Measurements from ENCODE around the gene TMEM198.

TMEM198 gene

DNA sequence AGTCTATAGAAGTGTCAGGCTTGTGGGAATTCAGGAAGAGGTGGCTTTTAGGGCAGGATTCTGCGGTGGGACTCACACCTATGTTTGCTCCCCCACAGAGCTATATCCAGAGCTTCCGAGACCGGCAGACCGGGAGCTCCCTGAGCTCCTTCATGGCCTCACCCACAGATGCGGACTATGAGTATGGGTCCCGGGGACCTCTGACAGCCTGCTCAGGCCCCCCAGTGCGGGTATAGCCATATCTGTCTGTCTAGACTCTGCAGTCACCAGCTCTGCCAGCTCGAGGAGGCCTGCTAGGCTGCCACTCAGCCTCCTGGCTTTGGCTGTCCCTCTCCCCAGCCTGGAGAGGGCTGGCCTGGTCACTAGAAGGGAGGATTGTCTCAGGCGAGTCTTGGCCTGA lies 5.8 kb downstream of the TMEM198 start:
- no peak for TF ChIP-seq CTCF (conservative IDR thresholded peaks at IDR 0.05; ENCODE audit: low read depth, low read length)
- H3K4me2 ChIP-seq, result no peak overlapping the region
- H3K4me3 ChIP-seq (IDR thresholded peaks at IDR 0.05; ENCODE audit: insufficient read depth, low read depth, low read length), result no peak overlapping the region
- peaks cover 79% of the 10 kb centered on the region for H3K27me3 ChIP-seq (ENCODE audit: insufficient read depth, low read depth)
- H2AFZ ChIP-seq (ENCODE audit: low read depth), result no peak overlapping the region
- H3K9ac ChIP-seq, result no peak overlapping the region
- H3K27ac ChIP-seq, result no peak overlapping the region
- no peaks in the 10 kb centered on the region for H3K79me2 ChIP-seq (ENCODE audit: insufficient read depth, low read depth)
- H3K36me3 ChIP-seq (ENCODE audit: insufficient read depth), result no peaks in the 10 kb centered on the region
- no peaks in the 10 kb centered on the region for H3K4me1 ChIP-seq (ENCODE audit: low read depth, poor library complexity, severe bottlenecking)
- H4K20me1 ChIP-seq (ENCODE audit: insufficient read depth), result no peaks in the 10 kb centered on the region

GRCh38 chr2:219551441-219552381 lies 7.9 kb downstream of the TMEM198 start:
- Histone ChIP-seq H3K36me3 (ENCODE audit: insufficient read depth) (no peaks in the 10 kb centered on the region), H3K27me3 (ENCODE audit: insufficient read depth, low read depth) (peaks cover 84% of the 10 kb centered on the region), H3K27ac (no peak overlapping the region), H2AFZ (ENCODE audit: low read depth) (peak overlapping the region; percentile 80), H3K4me3 (IDR thresholded peaks at IDR 0.05; ENCODE audit: insufficient read depth, low read depth, low read length) (peak overlapping the region; percentile 85), H3K79me2 (ENCODE audit: insufficient read depth, low read depth) (no peaks in the 10 kb centered on the region), H3K9ac (no peak overlapping the region), H4K20me1 (ENCODE audit: insufficient read depth) (no peaks in the 10 kb centered on the region), H3K4me1 (ENCODE audit: low read depth, poor library complexity, severe bottlenecking) (no peaks in the 10 kb centered on the region), H3K4me2 (peak overlapping the region; percentile 65)
- TF ChIP-seq CTCF (conservative IDR thresholded peaks at IDR 0.05; ENCODE audit: low read depth, low read length), result no peak

DNA sequence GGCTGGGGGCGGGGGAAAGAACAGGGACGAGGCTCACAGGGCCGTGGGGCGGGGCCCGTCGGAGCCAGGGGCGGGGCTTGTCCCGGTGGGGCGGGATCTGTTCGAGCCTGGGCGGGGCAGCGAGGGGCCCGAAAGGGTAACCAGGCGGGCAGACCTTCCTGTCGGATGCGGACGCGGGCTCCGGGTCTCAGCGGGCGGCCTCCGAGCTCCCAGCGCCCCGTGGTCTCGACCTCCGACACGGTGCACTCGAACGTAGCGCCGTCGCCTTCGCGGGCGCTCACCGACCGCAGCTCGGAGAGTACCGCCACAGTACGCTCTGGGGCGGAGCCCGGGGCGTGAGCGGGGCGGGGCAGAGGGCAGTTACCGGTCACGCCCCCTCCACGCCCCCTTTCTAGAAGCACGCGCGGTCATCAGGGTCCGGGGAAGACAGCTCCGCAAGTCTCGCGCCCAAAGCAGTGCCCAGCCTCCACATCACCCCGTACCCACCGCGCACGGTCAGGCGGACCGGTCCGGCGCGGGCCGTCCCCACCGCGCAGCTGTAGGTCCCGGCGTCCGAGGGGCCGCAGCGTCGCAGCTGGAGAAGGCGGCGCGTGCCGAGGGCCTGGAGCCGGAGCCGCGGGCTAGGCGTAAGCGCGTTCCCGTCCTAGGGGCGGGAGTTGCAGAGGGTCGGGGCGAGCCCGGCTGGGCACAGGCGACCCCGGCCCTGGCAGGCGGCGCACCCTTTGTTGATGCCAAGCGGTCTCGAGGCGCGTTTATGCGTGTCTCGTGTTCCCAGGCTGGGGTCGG lies 8.7 kb downstream of the TMEM198 start:
- Histone ChIP-seq H3K4me2 (peak overlapping the region; percentile 65; the same call in 1 of the 2 replicates), H3K79me2 (ENCODE audit: insufficient read depth, low read depth) (no peaks in the 10 kb centered on the region), H2AFZ (ENCODE audit: low read depth) (peak overlapping the region; percentile 80), H3K27me3 (ENCODE audit: insufficient read depth, low read depth) (peaks cover 83% of the 10 kb centered on the region), H3K4me3 (IDR thresholded peaks at IDR 0.05; ENCODE audit: insufficient read depth, low read depth, low read length) (peak overlapping the region; percentile 85), H3K4me1 (ENCODE audit: low read depth, poor library complexity, severe bottlenecking) (no peaks in the 10 kb centered on the region), H3K9ac (no peak overlapping the region), H4K20me1 (ENCODE audit: insufficient read depth) (no peaks in the 10 kb centered on the region), H3K27ac (no peak overlapping the region), H3K36me3 (ENCODE audit: insufficient read depth) (no peaks in the 10 kb centered on the region)
- TF ChIP-seq CTCF (conservative IDR thresholded peaks at IDR 0.05; ENCODE audit: low read depth, low read length), result no peak

GRCh38 chr2:219553168-219553417 lies 9.3 kb downstream of the TMEM198 start:
- Histone ChIP-seq H3K4me3 (IDR thresholded peaks at IDR 0.05; ENCODE audit: insufficient read depth, low read depth, low read length) (peak overlapping the region; percentile 63), H2AFZ (ENCODE audit: low read depth) (0 out of 2 replicates have a peak overlapping the region, but pooled peaks have one; percentile 80), H3K4me2 (no peak overlapping the region; the same call in 1 of the 2 replicates), H3K27me3 (ENCODE audit: insufficient read depth, low read depth) (peaks cover 81% of the 10 kb centered on the region), H3K36me3 (ENCODE audit: insufficient read depth) (no peaks in the 10 kb centered on the region), H3K79me2 (ENCODE audit: insufficient read depth, low read depth) (no peaks in the 10 kb centered on the region), H4K20me1 (ENCODE audit: insufficient read depth) (no peaks in the 10 kb centered on the region), H3K9ac (no peak overlapping the region), H3K4me1 (ENCODE audit: low read depth, poor library complexity, severe bottlenecking) (no peaks in the 10 kb centered on the region), H3K27ac (no peak overlapping the region)
- TF ChIP-seq CTCF (conservative IDR thresholded peaks at IDR 0.05; ENCODE audit: low read depth, low read length), result no peak

All from KMS-11 (cell line).